Measurements from ENCODE around the gene ADCY2.

Gene ADCY2

GRCh38 chr5:7676455-7676854 lies 280.5 kb downstream of the ADCY2 start:
- Histone ChIP-seq H3K9me3 (ENCODE audit: control insufficient read depth, insufficient read depth, low read length) (no peaks in the 10 kb centered on the region), H3F3A (ENCODE audit: control insufficient read depth, insufficient read depth) (no peaks in the 10 kb centered on the region), H3K79me2 (ENCODE audit: control insufficient read depth, low read length) (no peaks in the 10 kb centered on the region), H3K4me2 (ENCODE audit: low read length) (no peak overlapping the region), H3K4me3 (ENCODE audit: low read length) (no peak overlapping the region), H3K27me3 (ENCODE audit: control insufficient read depth, low read length) (no peaks in the 10 kb centered on the region), H3K27ac (ENCODE audit: low read depth, low read length) (no peak overlapping the region), H3K4me1 (ENCODE audit: control insufficient read depth, low read length) (no peaks in the 10 kb centered on the region), H3K9me2 (replicated peaks; ENCODE audit: control insufficient read depth, low read length) (no peaks in the 10 kb centered on the region), H4K20me1 (ENCODE audit: control insufficient read depth, insufficient read depth, low read depth, low read length) (no peaks in the 10 kb centered on the region), H3K36me3 (ENCODE audit: control insufficient read depth, low read length) (no peaks in the 10 kb centered on the region)
- TF ChIP-seq EZH2phosphoT487 (IDR thresholded peaks at IDR 0.05; ENCODE audit: borderline replicate concordance, low read length): no peak
- no peak for TF ChIP-seq CTCF (IDR thresholded peaks at IDR 0.05; ENCODE audit: low read depth, low read length, poor library complexity, severe bottlenecking)

GRCh38 chr5:7678030-7678429 lies 282.1 kb downstream of the ADCY2 start:
- TF ChIP-seq EZH2phosphoT487 (IDR thresholded peaks at IDR 0.05; ENCODE audit: borderline replicate concordance, low read length): no peak
- TF ChIP-seq CTCF (IDR thresholded peaks at IDR 0.05; ENCODE audit: low read depth, low read length, poor library complexity, severe bottlenecking): no peak
- H3K9me3 ChIP-seq (ENCODE audit: control insufficient read depth, insufficient read depth, low read length): no peaks in the 10 kb centered on the region
- no peaks in the 10 kb centered on the region for H3F3A ChIP-seq (ENCODE audit: control insufficient read depth, insufficient read depth)
- no peak overlapping the region for H3K4me3 ChIP-seq (ENCODE audit: low read length)
- H3K9me2 ChIP-seq (replicated peaks; ENCODE audit: control insufficient read depth, low read length): no peaks in the 10 kb centered on the region
- no peaks in the 10 kb centered on the region for H3K36me3 ChIP-seq (ENCODE audit: control insufficient read depth, low read length)
- H4K20me1 ChIP-seq (ENCODE audit: control insufficient read depth, insufficient read depth, low read depth, low read length): no peaks in the 10 kb centered on the region
- H3K27ac ChIP-seq (ENCODE audit: low read depth, low read length): no peak overlapping the region
- H3K4me1 ChIP-seq (ENCODE audit: control insufficient read depth, low read length): no peaks in the 10 kb centered on the region
- no peaks in the 10 kb centered on the region for H3K27me3 ChIP-seq (ENCODE audit: control insufficient read depth, low read length)
- H3K4me2 ChIP-seq (ENCODE audit: low read length): no peak overlapping the region
- no peaks in the 10 kb centered on the region for H3K79me2 ChIP-seq (ENCODE audit: control insufficient read depth, low read length)

GRCh38 chr5:7679663-7680062 lies 283.7 kb downstream of the ADCY2 start:
- Histone ChIP-seq H3K36me3 (ENCODE audit: control insufficient read depth, low read length) (no peaks in the 10 kb centered on the region), H3K27me3 (ENCODE audit: control insufficient read depth, low read length) (no peaks in the 10 kb centered on the region), H3K4me1 (ENCODE audit: control insufficient read depth, low read length) (no peaks in the 10 kb centered on the region), H4K20me1 (ENCODE audit: control insufficient read depth, insufficient read depth, low read depth, low read length) (no peaks in the 10 kb centered on the region), H3K4me3 (ENCODE audit: low read length) (no peak overlapping the region), H3F3A (ENCODE audit: control insufficient read depth, insufficient read depth) (no peaks in the 10 kb centered on the region), H3K27ac (ENCODE audit: low read depth, low read length) (no peak overlapping the region), H3K9me2 (replicated peaks; ENCODE audit: control insufficient read depth, low read length) (no peaks in the 10 kb centered on the region), H3K9me3 (ENCODE audit: control insufficient read depth, insufficient read depth, low read length) (no peaks in the 10 kb centered on the region), H3K4me2 (ENCODE audit: low read length) (no peak overlapping the region), H3K79me2 (ENCODE audit: control insufficient read depth, low read length) (no peaks in the 10 kb centered on the region)
- TF ChIP-seq EZH2phosphoT487 (IDR thresholded peaks at IDR 0.05; ENCODE audit: borderline replicate concordance, low read length) (no peak), CTCF (IDR thresholded peaks at IDR 0.05; ENCODE audit: low read depth, low read length, poor library complexity, severe bottlenecking) (no peak)

- no peaks in the 10 kb centered on the region for H3K9me3 ChIP-seq (ENCODE audit: control insufficient read depth, insufficient read depth, low read length)
- H3K79me2 ChIP-seq (ENCODE audit: control insufficient read depth, low read length): no peaks in the 10 kb centered on the region
- no peaks in the 10 kb centered on the region for H3K4me1 ChIP-seq (ENCODE audit: control insufficient read depth, low read length)
- no peak overlapping the region for H3K4me2 ChIP-seq (ENCODE audit: low read length)
- no peak overlapping the region for H3K4me3 ChIP-seq (ENCODE audit: low read length)
- H3K27me3 ChIP-seq (ENCODE audit: control insufficient read depth, low read length): no peaks in the 10 kb centered on the region
- no peaks in the 10 kb centered on the region for H3K36me3 ChIP-seq (ENCODE audit: control insufficient read depth, low read length)
- TF ChIP-seq EZH2phosphoT487 (IDR thresholded peaks at IDR 0.05; ENCODE audit: borderline replicate concordance, low read length) (no peak), CTCF (IDR thresholded peaks at IDR 0.05; ENCODE audit: low read depth, low read length, poor library complexity, severe bottlenecking) (no peak)
- no peaks in the 10 kb centered on the region for H4K20me1 ChIP-seq (ENCODE audit: control insufficient read depth, insufficient read depth, low read depth, low read length)
- no peak overlapping the region for H3K27ac ChIP-seq (ENCODE audit: low read depth, low read length)
- H3K9me2 ChIP-seq (replicated peaks; ENCODE audit: control insufficient read depth, low read length): no peaks in the 10 kb centered on the region
- H3F3A ChIP-seq (ENCODE audit: control insufficient read depth, insufficient read depth): no peaks in the 10 kb centered on the region
Observed at GRCh38 chr5:7680260-7680659, 284.3 kb downstream of the ADCY2 start.

Measured in DOHH2 (cell line).